ENCODE measurements around the gene GNG10. TPM values are rescaled to one million over a fixed set of nuclear protein-coding genes. Genes with fewer than 3 reads are reported as not detected.
"Not testable (repeated sequence)": the region's sequence is repeated elsewhere in the genome, so short reads cannot be mapped to it uniquely, and the experiment has no call there.

Gene GNG10
- total RNA-seq, 2 donors from 2014 or later = 22.0 to 23.0 TPM

- peak overlapping the region; percentile 92 to 94 for H3K27ac Mint-ChIP-seq
These were observed 1.3 kb downstream of the GNG10 start for GRCh38 chr9:111662576-111663300.

GRCh38 chr9:111663301-111663823 is 2.0 kb downstream of the GNG10 start:
- H3K4me1 Mint-ChIP-seq (ENCODE audit: low read depth in 2 of 2) = peaks cover 23% of the 10 kb centered on the region in 2 donors
- peak overlapping the region; percentile 97 for H3K4me3 Mint-ChIP-seq
- H3K27me3 Mint-ChIP-seq = no peaks in the 10 kb centered on the region
- DNase-seq (ENCODE audit: low spot score) = no peak
- peaks cover 15% of the 10 kb centered on the region for H3K36me3 Mint-ChIP-seq
- peak overlapping the region; percentile 92 to 94 for H3K27ac Mint-ChIP-seq
- no peak for ATAC-seq
- no peaks in the 10 kb centered on the region for H3K9me3 Mint-ChIP-seq

More at GRCh38 chr9:111662576-111663300, 1.3 kb downstream of the GNG10 start:
- Mint-ChIP-seq H3K27me3 (no peaks in the 10 kb centered on the region), H3K36me3 (peaks cover 15% of the 10 kb centered on the region), H3K9me3 (no peaks in the 10 kb centered on the region), H3K4me1 (ENCODE audit: low read depth in 2 of 2) (peaks cover 23% of the 10 kb centered on the region in 2 donors), H3K4me3 (peak overlapping the region; percentile 97)
- ATAC-seq (no peak), DNase-seq (ENCODE audit: low spot score) (no peak)

- H3K27me3 Mint-ChIP-seq = no peaks in the 10 kb centered on the region
- H3K4me1 Mint-ChIP-seq (ENCODE audit: low read depth in 2 of 2) = peaks cover 12 to 15% of the 10 kb centered on the region in 2 donors
- DNase-seq (ENCODE audit: low spot score) (no peak), ATAC-seq (no peak)
- H3K36me3 Mint-ChIP-seq = peaks cover 12% of the 10 kb centered on the region
- H3K4me3 Mint-ChIP-seq = no peak overlapping the region
- H3K9me3 Mint-ChIP-seq = no peaks in the 10 kb centered on the region
- H3K27ac Mint-ChIP-seq = no peak overlapping the region
These were observed 6.7 kb downstream of the GNG10 start for GRCh38 chr9:111668026-111668573.

GRCh38 chr9:111668601-111669000 is 7.2 kb downstream of the GNG10 start:
- H3K27ac Mint-ChIP-seq; H3K4me1 Mint-ChIP-seq (ENCODE audit: low read depth in 2 of 2); H3K27me3 Mint-ChIP-seq; DNase-seq (ENCODE audit: low spot score); H3K4me3 Mint-ChIP-seq; H3K9me3 Mint-ChIP-seq; H3K36me3 Mint-ChIP-seq; ATAC-seq: not testable (repeated sequence)

- peaks cover 17% of the 10 kb centered on the region for H3K36me3 Mint-ChIP-seq
- no peak for ATAC-seq
- peak overlapping the region in 1 of 2 donors; percentile 47 for H3K27ac Mint-ChIP-seq
- no peak for DNase-seq (ENCODE audit: low spot score)
- H3K9me3 Mint-ChIP-seq = no peaks in the 10 kb centered on the region
- H3K4me3 Mint-ChIP-seq = no peak overlapping the region
- peaks cover 0 to 4% of the 10 kb centered on the region in 2 donors for H3K4me1 Mint-ChIP-seq (ENCODE audit: low read depth in 2 of 2)
- no peaks in the 10 kb centered on the region for H3K27me3 Mint-ChIP-seq
These were observed 12.9 kb downstream of the GNG10 start for GRCh38 chr9:111674319-111674718.

GRCh38 chr9:111676116-111676515 is 14.7 kb downstream of the GNG10 start:
- no peak for DNase-seq (ENCODE audit: low spot score)
- Mint-ChIP-seq H3K27ac (no peak overlapping the region), H3K27me3 (no peaks in the 10 kb centered on the region), H3K4me3 (no peak overlapping the region), H3K36me3 (peaks cover 11% of the 10 kb centered on the region), H3K9me3 (no peaks in the 10 kb centered on the region), H3K4me1 (ENCODE audit: low read depth in 2 of 2) (no peaks in the 10 kb centered on the region)
- ATAC-seq = no peak

GRCh38 chr9:111678293-111678692 is 16.9 kb downstream of the GNG10 start:
- Mint-ChIP-seq H3K9me3 (no peaks in the 10 kb centered on the region), H3K36me3 (peaks cover 11% of the 10 kb centered on the region), H3K27me3 (no peaks in the 10 kb centered on the region), H3K4me1 (ENCODE audit: low read depth in 2 of 2) (no peaks in the 10 kb centered on the region), H3K27ac (no peak overlapping the region), H3K4me3 (no peak overlapping the region)
- DNase-seq (ENCODE audit: low spot score) = no peak
- ATAC-seq = no peak

- no peak for DNase-seq (ENCODE audit: low spot score)
- peaks cover 11% of the 10 kb centered on the region for H3K36me3 Mint-ChIP-seq
- no peak overlapping the region for H3K27ac Mint-ChIP-seq
- no peak overlapping the region for H3K4me3 Mint-ChIP-seq
- H3K27me3 Mint-ChIP-seq = no peaks in the 10 kb centered on the region
- no peak for ATAC-seq
- no peaks in the 10 kb centered on the region for H3K9me3 Mint-ChIP-seq
- no peaks in the 10 kb centered on the region for H3K4me1 Mint-ChIP-seq (ENCODE audit: low read depth in 2 of 2)
These were observed 17.8 kb downstream of the GNG10 start for GRCh38 chr9:111679199-111679598.

- no peak overlapping the region for H3K27ac Mint-ChIP-seq
- H3K27me3 Mint-ChIP-seq = no peaks in the 10 kb centered on the region
- no peaks in the 10 kb centered on the region for H3K9me3 Mint-ChIP-seq
- no peak overlapping the region for H3K4me3 Mint-ChIP-seq
- DNase-seq (ENCODE audit: low spot score) (no peak), ATAC-seq (no peak)
- H3K4me1 Mint-ChIP-seq (ENCODE audit: low read depth in 2 of 2) = no peaks in the 10 kb centered on the region
- no peaks in the 10 kb centered on the region for H3K36me3 Mint-ChIP-seq
These were observed 22.0 kb downstream of the GNG10 start for GRCh38 chr9:111683392-111683791.

GRCh38 chr9:111691672-111692329 is 30.4 kb downstream of the GNG10 start:
- H3K36me3 Mint-ChIP-seq = peaks cover 2% of the 10 kb centered on the region
- H3K4me3 Mint-ChIP-seq = no peak overlapping the region
- no peak for DNase-seq (ENCODE audit: low spot score)
- H3K27me3 Mint-ChIP-seq = no peaks in the 10 kb centered on the region
- no peak overlapping the region for H3K27ac Mint-ChIP-seq
- H3K4me1 Mint-ChIP-seq (ENCODE audit: low read depth in 2 of 2) = no peaks in the 10 kb centered on the region
- ATAC-seq = no peak
- no peaks in the 10 kb centered on the region for H3K9me3 Mint-ChIP-seq

GRCh38 chr9:111696796-111697195 is 35.4 kb downstream of the GNG10 start:
- DNase-seq (ENCODE audit: low spot score) (no peak), ATAC-seq (no peak)
- Mint-ChIP-seq H3K27ac (no peak overlapping the region), H3K4me3 (no peak overlapping the region), H3K9me3 (no peaks in the 10 kb centered on the region), H3K4me1 (ENCODE audit: low read depth in 2 of 2) (peaks cover 7% of the 10 kb centered on the region in 2 donors), H3K36me3 (peaks cover 8% of the 10 kb centered on the region), H3K27me3 (no peaks in the 10 kb centered on the region)

GRCh38 chr9:111700776-111701175 is 39.4 kb downstream of the GNG10 start:
- H3K4me1 Mint-ChIP-seq (ENCODE audit: low read depth in 2 of 2) = peaks cover 7% of the 10 kb centered on the region in 2 donors
- H3K36me3 Mint-ChIP-seq = peaks cover 8% of the 10 kb centered on the region
- H3K27ac Mint-ChIP-seq = no peak overlapping the region
- ATAC-seq (no peak), DNase-seq (ENCODE audit: low spot score) (no peak)
- H3K4me3 Mint-ChIP-seq = no peak overlapping the region
- no peaks in the 10 kb centered on the region for H3K27me3 Mint-ChIP-seq
- H3K9me3 Mint-ChIP-seq = no peaks in the 10 kb centered on the region

GRCh38 chr9:111704503-111704902 is 43.1 kb downstream of the GNG10 start:
- Mint-ChIP-seq H3K36me3 (no peaks in the 10 kb centered on the region), H3K4me1 (ENCODE audit: low read depth in 2 of 2) (peaks cover 7% of the 10 kb centered on the region in 2 donors), H3K9me3 (no peaks in the 10 kb centered on the region), H3K27me3 (no peaks in the 10 kb centered on the region), H3K27ac (no peak overlapping the region), H3K4me3 (no peak overlapping the region)
- ATAC-seq (no peak), DNase-seq (ENCODE audit: low spot score) (no peak)

- ATAC-seq (no peak), DNase-seq (ENCODE audit: low spot score) (no peak)
- Mint-ChIP-seq H3K4me1 (ENCODE audit: low read depth in 2 of 2) (no peaks in the 10 kb centered on the region), H3K36me3 (no peaks in the 10 kb centered on the region), H3K27ac (no peak overlapping the region), H3K4me3 (no peak overlapping the region), H3K9me3 (no peaks in the 10 kb centered on the region), H3K27me3 (no peaks in the 10 kb centered on the region)
These were observed 50.1 kb downstream of the GNG10 start for GRCh38 chr9:111711548-111711947.
